LNCaP clone FGC (cell line): ENCODE results near the gene FBXL7.

Experiments used
- DNase-seq: peaks from one replicate; pipeline ENCODE4 v3.0.0-alpha.2; 2011; ENCODE audit warnings: low read depth
- H3K4me3 ChIP-seq: 2 replicates; pipeline ENCODE4 v1.5.1; 2011; ENCODE audit warnings: mild to moderate bottlenecking, low read depth, low read length, control low read depth
- TF ChIP-seq, protein P1 (sequence below): IDR thresholded peaks from 2 replicates; pipeline ENCODE4 v1.5.1; 2012; ENCODE audit warnings: mild to moderate bottlenecking; ENCODE audit not compliant: control insufficient read depth, insufficient read depth; ENCODE audit errors: extremely low read depth

FBXL7 gene

DNA sequence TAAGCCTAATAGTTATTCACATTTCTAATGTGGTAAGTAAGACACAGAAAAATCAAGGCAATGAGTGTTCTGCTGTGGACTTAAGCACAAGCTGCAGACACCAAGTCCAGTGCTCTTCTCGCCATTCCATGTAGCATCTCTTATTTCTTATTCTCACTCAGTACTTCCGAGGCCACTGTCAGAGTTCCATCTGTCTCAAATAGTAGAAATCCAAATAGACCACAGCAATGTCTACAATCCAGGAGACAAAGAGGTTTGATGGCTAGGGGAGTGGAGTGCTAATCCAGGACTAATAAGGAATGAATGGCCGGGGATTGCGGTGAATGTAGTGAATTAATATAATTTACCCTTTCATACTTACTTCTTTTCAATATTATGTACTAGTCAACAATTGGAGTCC, 147.3 kb downstream of the FBXL7 start:
- DNase-seq: no peak
- H3K4me3 ChIP-seq: no peak overlapping the region
- TF ChIP-seq, protein P1, sequence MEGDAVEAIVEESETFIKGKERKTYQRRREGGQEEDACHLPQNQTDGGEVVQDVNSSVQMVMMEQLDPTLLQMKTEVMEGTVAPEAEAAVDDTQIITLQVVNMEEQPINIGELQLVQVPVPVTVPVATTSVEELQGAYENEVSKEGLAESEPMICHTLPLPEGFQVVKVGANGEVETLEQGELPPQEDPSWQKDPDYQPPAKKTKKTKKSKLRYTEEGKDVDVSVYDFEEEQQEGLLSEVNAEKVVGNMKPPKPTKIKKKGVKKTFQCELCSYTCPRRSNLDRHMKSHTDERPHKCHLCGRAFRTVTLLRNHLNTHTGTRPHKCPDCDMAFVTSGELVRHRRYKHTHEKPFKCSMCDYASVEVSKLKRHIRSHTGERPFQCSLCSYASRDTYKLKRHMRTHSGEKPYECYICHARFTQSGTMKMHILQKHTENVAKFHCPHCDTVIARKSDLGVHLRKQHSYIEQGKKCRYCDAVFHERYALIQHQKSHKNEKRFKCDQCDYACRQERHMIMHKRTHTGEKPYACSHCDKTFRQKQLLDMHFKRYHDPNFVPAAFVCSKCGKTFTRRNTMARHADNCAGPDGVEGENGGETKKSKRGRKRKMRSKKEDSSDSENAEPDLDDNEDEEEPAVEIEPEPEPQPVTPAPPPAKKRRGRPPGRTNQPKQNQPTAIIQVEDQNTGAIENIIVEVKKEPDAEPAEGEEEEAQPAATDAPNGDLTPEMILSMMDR: no peak

DNA sequence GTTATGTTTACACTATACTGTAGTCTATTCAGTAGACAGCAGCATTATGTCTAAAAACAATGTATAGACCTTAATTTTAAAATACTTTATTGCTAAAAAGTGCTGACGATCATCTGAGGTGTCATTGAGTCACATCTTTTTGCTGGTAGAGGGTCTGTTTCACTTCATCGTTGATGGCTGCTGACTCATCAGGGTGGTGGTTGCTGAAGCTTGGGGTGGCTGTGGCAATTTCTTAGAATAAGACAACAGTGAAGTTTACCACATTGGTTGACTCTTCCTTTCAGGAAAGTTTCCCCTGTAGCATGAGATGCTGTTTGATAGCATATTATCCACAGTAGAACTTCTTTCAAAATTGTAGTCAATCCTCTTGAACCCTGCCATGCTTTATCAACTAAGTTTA, 150.3 kb downstream of the FBXL7 start:
- DNase-seq: no peak
- TF ChIP-seq, protein P1: no peak
- no peak overlapping the region for H3K4me3 ChIP-seq

DNA sequence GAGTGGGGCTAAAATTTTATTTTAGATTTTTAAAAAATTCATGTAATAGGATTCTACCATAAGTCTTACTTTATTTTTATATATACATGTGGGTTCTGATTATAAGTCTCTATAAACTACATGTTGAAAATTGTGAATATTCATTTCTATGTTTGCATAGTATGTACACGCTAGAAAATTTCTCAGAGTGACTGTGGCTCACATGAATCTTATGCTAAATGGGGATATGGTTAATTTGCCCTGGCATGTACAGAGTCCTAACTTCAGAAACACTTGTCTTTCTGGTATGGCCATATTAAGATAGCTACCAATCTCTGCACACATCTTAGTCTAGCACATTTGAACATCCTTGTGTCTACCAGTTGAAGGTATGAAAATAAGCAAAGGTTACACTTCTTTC, 154.8 kb downstream of the FBXL7 start:
- no peak overlapping the region for H3K4me3 ChIP-seq
- no peak for DNase-seq
- TF ChIP-seq, protein P1: no peak

DNA sequence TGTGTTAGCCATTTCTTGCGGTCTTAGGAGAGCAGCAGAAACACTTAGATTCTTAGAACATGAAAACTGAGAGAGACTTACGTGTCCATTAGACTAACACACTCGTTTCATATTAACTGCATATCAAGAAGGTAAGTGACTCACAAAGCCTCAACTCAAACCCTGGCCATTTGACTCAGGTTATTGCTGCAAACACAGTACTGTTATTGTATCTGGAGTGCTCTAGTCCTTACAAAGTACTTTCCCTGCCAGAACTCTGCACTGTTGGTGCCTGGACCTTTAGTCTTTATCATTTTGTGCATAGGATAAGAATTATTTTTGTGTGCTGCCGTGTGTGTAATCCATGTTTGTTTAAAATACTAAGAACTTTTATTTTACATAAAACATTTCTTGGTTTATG, 155.7 kb downstream of the FBXL7 start:
- no peak overlapping the region for H3K4me3 ChIP-seq
- DNase-seq: no peak
- TF ChIP-seq, protein P1: no peak

DNA sequence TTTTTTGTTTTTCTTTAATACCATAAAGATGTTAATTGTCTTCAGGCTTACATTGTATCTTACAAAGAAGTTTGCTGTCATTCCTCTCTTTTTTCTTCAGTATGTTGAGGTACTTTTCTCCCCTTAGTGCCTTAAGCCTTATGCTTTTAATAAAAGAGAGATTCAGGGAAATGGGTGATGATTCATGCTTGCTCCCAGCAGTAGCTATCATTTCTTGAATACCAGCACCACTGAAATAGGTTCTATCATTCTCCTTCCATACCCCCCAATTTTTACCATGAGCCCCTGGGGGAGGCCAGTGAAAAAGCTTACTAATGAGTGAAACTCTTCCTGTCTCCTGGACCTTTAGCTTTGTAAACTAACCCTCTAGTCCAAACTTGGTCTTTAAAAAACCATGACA, 165.0 kb downstream of the FBXL7 start:
- TF ChIP-seq, protein P1: no peak
- no peak overlapping the region for H3K4me3 ChIP-seq
- DNase-seq: no peak

DNA sequence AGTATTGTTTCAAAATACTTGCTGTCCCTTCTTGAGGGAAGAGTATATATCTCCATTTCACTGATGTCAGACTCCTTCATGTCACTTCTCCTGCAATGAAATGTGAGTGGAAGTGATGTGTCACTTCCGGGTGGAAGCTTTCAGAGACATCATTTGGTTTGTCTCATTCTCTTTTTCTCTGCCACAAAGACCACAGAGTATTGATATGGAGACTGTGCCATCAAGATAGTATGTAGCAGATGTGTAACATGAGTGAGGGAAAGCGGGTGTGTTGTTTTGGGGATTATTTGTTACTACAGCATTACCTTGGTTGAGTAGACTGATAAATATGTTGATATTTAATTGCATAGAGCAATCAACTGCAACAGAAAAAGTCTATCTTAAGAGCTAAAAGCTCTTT, 169.8 kb downstream of the FBXL7 start:
- no peak overlapping the region for H3K4me3 ChIP-seq
- TF ChIP-seq, protein P1: no peak
- DNase-seq: no peak

DNA sequence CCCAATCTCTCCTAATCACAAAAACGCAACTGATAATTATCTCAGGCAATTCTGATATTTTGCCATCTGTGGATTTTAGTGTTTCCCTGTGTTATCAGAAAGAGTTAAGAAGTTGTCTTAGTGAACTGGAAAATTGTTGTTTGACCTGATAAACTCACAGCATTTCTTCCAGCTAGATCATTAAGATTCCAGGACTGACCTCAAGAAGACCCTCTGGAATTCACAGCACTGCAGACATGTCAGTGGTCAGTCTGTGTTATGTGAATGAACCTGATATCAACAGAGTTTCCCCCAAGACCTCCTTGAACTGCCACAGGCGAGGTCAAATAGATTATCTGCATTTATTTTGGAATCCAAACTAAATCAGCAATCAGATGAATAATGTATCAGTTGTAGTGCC, 174.7 kb downstream of the FBXL7 start:
- TF ChIP-seq, protein P1: no peak
- H3K4me3 ChIP-seq: no peak overlapping the region
- no peak for DNase-seq
